C4-2B (cell line): ENCODE measurements around the gene RTN1.

Source experiments
- H3K27ac ChIP-seq: fragments of 450-650 bp; 2 replicates; pipeline ENCODE4 v1.5.1; 2017
- ZFX ChIP-seq: fragments of 450-650 bp; IDR thresholded peaks from 2 replicates; pipeline ENCODE4 v1.6.1; 2017
- TF ChIP-seq, protein P1 (sequence below): fragments of 450-650 bp; conservative IDR thresholded peaks from 2 replicates; pipeline ENCODE4 v1.5.1; 2017; ENCODE audit warnings: mild to moderate bottlenecking

Gene RTN1

DNA sequence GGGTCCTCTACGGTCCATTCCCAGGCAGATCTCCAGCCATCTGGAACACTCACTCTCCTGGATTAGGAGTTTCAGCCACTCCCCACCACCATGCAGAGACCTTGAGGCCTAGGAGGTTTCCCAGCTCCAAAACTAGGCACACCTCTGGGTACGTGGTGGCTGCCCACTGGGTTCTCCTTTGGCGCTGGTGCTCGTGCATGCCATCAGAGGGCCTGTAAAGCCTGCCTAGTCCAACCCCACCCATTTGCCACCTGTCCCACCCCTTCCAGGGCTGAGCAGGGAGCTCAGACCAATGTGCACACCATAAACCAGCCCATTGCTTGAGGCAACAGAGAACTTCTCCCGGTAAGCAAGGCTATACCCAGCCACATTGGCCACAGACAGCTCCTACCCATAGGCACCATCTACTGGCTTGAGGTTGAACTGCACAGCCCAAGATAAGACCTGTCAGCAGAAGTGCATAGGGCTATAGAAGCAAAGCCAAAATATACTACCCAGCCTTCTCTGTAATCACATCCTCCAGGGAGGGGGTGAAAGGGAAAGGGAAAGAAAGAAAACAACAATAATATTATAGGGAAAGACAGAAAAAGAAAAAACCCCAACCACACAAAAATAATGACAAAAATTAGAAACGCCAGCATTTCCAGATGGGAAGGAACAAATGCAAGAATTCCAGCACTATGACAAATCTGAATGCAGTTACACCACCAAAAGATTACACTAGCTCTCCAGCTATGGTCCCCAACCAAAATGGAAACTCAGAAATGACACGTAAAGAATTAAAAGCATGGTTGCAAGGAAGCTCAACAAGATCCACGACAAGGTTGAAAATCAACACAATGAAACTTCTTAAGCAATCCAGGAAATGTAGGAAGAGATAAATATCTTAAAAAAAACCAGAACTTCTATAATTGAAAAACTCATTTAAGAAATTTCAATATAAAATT is 182.1 kb downstream of the RTN1 start:
- TF ChIP-seq, protein P1, sequence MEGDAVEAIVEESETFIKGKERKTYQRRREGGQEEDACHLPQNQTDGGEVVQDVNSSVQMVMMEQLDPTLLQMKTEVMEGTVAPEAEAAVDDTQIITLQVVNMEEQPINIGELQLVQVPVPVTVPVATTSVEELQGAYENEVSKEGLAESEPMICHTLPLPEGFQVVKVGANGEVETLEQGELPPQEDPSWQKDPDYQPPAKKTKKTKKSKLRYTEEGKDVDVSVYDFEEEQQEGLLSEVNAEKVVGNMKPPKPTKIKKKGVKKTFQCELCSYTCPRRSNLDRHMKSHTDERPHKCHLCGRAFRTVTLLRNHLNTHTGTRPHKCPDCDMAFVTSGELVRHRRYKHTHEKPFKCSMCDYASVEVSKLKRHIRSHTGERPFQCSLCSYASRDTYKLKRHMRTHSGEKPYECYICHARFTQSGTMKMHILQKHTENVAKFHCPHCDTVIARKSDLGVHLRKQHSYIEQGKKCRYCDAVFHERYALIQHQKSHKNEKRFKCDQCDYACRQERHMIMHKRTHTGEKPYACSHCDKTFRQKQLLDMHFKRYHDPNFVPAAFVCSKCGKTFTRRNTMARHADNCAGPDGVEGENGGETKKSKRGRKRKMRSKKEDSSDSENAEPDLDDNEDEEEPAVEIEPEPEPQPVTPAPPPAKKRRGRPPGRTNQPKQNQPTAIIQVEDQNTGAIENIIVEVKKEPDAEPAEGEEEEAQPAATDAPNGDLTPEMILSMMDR = peak; percentile 87
- TF ChIP-seq ZFX = no peak
- H3K27ac ChIP-seq = no peak overlapping the region

DNA sequence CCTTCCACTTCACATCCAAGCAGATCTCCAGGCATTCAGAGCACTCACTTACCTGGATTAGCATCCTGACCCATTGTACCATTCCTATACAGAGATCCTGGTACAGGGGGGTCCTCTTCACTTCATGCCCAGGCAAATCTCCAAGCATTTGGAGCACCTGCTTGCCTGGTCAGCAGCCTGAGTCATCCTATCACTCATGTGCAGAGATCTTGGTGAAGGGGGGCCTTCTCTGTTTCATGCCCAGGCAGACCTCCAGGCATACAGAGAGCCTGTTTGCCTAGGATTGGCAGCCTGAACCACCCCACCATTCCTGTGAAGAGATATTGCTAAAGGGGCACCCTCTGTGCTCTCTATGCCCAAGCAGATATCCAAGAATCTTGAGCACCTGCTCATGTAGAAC is 182.9 kb downstream of the RTN1 start:
- no peak for TF ChIP-seq ZFX
- TF ChIP-seq, protein P1 = no peak
- no peak overlapping the region for H3K27ac ChIP-seq

DNA sequence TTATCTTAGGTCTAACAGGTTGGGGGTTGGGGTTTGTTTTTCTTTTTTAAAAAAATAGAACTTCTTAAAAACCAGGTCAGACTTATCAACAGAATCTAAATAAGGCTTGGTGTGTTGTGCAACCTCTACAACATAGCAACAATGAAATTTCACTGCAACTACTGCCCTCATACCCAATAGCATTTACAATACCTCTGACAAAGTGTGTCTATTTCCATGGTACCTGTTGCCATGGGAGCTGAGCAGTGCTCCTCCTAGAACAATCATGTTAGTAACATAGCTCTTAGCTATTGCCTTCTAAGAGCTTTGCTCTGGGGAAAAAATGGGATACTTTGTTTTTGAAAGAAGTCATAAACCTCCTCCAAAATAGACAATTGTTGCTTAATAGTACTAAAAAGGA is 190.7 kb downstream of the RTN1 start:
- no peak overlapping the region for H3K27ac ChIP-seq
- TF ChIP-seq ZFX = no peak
- TF ChIP-seq, protein P1 = no peak

DNA sequence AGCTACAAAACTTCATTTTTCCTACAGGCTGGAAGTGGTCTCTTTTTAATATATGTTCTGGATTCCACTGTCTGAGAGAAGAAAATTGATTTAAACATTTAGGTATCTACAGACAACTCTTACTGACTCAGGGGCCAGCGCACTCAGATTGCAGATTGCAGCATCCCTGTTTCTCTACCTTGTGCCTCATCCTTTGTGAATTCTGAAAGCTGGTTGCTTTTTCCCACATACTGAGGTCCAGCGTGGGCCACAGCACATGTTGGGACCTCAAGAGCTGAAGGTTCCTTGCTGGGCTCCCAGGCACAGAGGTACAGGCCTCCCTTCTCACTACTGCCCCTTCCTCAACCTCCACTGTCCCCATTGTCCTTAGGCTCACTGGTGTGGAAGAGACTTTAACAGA is 192.2 kb downstream of the RTN1 start:
- no peak overlapping the region for H3K27ac ChIP-seq
- no peak for TF ChIP-seq ZFX
- TF ChIP-seq, protein P1 = no peak

DNA sequence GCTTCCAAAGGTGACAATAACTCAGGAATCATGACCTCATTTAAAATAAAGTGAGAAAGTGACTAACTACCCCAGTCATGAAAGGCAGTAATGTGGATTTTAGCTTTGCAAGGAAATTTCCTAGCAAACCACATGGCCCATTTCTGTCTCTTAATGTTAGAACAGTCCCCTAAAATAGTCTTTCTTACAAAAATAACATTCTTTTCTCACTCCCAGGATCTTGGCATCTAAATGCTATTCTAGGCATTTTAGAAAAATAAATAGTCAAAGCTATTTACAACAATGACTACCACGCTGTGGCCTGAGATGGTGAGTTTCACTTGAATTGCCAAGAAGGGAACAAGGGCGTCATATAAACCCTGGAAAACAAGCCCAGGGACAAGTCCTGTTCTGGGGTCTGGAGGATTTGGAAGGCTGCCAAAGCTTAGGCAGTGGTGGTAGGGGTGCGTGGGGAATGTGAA is 192.8 kb downstream of the RTN1 start:
- H3K27ac ChIP-seq = no peak overlapping the region
- no peak for TF ChIP-seq ZFX
- TF ChIP-seq, protein P1 = no peak

- no peak overlapping the region for H3K27ac ChIP-seq
- TF ChIP-seq, protein P1 = no peak
- no peak for TF ChIP-seq ZFX
Measured at GRCh38 chr14:59675394-59675793, 195.2 kb downstream of the RTN1 start.

DNA sequence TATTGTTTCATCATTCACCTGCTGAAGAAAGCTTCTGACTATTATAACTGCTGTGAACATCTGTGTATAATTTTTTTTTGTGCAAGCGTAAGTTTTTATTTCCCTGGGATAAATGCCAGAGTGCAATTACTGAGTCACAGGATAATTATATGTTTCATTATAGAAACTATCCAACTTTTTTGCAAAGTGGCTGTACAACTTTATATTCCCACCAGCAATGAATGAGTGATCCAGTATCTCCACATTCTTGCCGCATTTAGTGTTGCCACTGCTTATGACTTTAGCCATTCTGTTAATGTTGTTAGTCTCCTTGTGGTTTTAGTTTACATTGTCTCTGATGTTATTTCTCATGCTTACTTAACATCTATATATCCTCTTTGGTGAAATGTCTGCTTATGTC is 205.8 kb downstream of the RTN1 start:
- no peak overlapping the region for H3K27ac ChIP-seq
- TF ChIP-seq, protein P1 = no peak
- TF ChIP-seq ZFX = no peak
